Pulmonary artery endothelial cell (primary cell): ENCODE data around the gene RYR1. TPM values are rescaled to one million over a fixed set of nuclear protein-coding genes. Genes with fewer than 3 reads are reported as not detected.
"Not testable (repeated sequence)": the region's sequence is repeated elsewhere in the genome, so short reads cannot be mapped to it uniquely, and the experiment has no call there.

ENCODE experiments used
- DNase-seq: peaks from one replicate; pipeline ENCODE4 v3.0.0-alpha.2; 2011; ENCODE audit warnings: low read depth, low spot score
- total RNA-seq: library from RNA; depleted of rRNA; stranded (reverse); fragments of >200 nt; gene quantifications from 2 replicates; pipeline ENCODE4 v1.2.3, GENCODE V29; 2014

RYR1 gene
- total RNA-seq, 1 donor from 2014 or later: 0.26 TPM

DNA sequence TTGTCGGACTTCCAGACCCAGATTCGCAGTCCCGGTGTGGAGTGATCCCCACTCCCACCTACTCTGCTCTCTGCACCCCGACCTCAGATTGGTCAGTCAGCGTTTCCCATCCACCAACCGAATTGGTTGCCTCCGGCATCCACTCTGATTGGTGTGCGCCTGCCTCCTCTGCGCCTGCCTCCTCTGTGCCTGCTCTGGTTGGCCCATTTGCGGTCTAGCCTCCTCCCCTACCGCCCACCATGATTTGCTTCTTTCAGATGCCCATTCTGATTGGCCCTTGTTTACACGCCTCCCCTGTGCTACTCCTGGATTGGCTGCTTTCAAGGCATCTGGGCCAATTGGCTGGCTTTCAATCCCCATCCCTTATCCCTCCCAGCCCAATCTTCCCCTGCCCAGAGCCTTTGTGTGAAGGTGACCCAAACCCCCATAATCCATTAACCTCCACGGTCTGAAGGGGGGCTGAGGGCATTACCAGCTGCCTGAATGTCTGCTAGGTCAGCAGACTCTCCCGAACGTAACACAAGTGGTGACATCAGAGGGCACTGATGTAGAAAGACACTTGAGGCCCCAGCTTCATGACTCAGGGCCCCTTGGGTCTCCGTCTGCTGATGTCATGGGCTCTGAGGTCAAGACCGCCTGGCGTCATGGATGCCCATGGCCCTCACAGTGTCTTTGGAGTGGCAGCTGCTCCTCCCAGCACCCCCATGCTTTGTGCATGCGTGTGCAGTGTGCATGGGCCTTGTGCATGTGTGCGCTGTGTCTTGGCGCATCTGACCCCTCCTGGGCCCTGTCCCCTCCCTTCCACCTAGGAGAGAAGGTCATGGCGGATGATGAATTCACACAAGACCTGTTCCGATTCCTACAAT lies 103.8 kb downstream of the RYR1 start:
- DNase-seq: no peak

GRCh38 chr19:38538386-38538785 lies 104.9 kb downstream of the RYR1 start:
- no peak for DNase-seq

DNA sequence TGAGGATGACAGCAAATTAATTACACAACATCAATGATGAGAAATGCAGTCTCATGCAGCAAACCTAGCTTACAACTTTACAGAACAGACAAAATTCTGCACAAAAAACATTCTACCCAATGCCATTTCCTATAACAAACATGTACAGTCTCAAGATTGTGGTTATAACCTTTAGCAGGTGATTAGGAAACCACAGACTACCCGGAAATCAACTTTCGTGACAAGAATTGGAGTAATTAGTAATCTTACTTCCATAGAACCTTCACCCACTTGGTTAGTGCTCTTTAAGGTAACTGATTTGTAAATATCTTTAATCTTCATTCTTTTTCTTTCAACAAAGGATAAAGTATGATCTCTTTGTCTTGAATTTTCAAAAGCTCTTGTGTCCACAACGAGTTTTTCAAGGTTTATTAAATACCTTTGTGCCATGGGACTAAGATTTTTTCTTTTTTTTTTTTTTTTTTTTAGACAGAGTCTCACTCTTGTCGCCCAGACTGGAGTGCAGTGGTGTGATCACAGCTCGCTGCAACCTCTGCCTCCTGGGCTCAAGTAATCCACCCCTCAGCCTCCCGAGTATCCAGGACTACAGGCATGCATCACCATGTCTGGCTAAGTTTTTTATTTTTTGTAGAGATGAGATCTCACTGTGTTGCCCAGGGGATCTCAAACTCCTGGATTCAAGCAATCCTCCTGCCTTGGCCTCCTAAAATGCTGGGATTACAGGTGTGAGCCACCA lies 105.5 kb downstream of the RYR1 start:
- no peak for DNase-seq

GRCh38 chr19:38539751-38540150 lies 106.3 kb downstream of the RYR1 start:
- no peak for DNase-seq

DNA sequence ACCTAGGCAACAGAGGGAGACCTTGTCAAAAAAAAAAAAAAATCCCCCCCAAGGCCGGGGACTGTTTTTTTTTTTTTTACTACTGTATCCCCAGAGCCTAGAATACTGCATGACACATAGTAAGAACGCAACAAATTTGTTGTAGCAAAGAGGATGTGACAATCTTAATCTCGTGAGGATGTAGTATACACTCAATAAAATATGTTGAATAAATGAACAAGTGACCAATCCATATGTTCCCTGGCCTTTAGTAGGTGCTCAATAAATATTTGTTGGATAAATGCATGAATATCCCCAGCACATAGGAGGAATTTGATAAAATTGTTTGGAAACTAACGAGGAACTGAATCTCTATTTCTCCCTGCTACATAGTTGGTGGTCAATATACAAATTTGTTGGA lies 108.5 kb downstream of the RYR1 start:
- no peak for DNase-seq

GRCh38 chr19:38543286-38543806 lies 109.9 kb downstream of the RYR1 start:
- DNase-seq: no peak

DNA sequence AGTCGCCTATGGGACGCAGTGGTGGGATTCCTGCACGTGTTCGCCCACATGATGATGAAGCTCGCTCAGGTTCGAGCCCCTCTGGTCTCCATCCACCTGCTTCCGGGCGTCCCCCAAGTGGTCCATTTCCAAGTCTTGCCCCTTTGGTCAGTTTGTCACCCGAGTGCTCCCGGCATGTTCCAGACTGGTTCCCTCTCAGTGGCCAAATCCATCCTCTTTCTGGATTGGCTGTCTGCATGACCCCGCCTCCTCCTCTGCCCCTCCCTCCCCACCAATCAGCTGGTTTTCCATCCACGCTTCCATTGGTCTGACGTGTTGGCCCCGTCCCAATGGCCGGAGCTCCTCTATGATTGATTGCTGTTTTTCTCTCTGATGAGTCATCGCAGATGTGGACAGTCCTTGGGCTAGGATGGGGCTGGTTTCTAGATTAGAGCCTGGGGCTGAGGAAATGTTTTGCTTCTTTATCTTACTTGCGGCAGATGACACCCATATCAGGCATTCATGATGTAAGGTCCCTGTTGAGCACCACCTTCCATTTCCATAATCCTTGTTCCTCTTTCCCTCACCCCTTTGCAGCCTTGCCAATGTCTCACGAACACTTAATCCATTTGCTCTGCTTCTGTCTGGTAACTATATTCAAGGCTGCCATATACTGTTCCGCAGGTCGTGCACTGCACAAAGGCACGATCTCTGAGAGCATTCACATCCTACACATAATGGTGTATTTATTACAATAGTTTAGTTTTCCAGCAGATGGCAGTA lies 110.5 kb downstream of the RYR1 start:
- DNase-seq: peak; percentile 41

DNA sequence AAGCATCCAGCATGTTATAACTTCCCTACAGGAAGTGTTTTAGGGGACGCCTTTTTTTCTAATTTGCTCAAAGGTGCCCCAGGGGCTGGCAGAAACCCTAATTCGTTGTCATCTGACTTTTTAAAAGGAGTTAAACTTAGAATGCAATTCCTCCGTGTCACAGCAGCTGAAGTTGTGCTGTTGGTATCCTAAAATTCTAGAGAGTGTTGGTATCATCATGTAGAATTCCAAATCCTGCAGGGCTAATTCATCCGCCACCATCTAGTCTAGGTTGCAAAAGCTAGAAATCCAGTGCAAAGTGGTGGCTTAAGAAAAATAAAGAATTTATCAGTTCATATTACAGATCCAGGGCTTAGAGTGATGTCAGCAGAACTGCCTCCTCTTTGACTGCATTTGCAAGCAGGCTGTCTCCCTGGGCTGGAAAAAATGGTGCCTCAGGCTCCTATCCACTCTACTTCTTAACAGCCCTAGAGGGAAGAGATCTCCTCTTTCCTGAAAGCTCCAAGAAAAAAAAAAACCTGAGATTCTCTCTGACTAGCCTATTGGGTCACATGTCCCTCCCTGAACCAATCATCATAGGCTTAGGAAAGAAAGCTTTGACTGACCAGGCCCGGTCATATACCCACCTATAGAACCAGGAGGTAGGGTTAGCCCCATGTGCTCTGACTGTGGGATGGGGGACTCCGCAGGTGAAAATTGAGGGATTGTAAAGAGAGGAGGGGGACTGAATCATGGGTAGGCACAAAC lies 111.3 kb downstream of the RYR1 start:
- no peak for DNase-seq

DNA sequence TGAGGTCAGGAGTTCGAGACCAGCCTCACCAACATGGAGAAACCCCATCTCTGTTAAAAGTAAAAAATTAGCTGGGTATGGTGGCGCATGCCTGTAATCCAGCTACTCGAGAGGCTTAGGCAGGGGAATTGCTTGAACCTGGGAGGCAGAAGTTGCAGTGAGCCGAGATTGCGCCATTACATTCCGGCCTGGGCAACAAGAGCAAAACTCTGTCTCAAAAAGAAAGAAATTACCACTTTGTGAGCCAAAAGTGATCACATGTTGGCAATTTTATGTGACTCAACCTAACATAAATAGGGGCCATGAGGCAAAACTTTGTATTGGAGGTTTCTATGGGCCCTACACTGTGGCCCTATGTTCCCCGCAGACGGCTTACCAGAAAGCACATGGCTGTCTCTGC lies 112.1 kb downstream of the RYR1 start:
- no peak for DNase-seq

- no peak for DNase-seq
These were observed 113.9 kb downstream of the RYR1 start for GRCh38 chr19:38547421-38547820.

- no peak for DNase-seq
These were observed 115.6 kb downstream of the RYR1 start for GRCh38 chr19:38549061-38549460.

GRCh38 chr19:38549942-38550341 lies 116.5 kb downstream of the RYR1 start:
- DNase-seq: no peak

GRCh38 chr19:38550376-38550775 lies 116.9 kb downstream of the RYR1 start:
- no peak for DNase-seq

- no peak for DNase-seq
These were observed 117.9 kb downstream of the RYR1 start for GRCh38 chr19:38551450-38551813.

GRCh38 chr19:38553239-38553638 lies 119.7 kb downstream of the RYR1 start:
- DNase-seq: not testable (repeated sequence)

DNA sequence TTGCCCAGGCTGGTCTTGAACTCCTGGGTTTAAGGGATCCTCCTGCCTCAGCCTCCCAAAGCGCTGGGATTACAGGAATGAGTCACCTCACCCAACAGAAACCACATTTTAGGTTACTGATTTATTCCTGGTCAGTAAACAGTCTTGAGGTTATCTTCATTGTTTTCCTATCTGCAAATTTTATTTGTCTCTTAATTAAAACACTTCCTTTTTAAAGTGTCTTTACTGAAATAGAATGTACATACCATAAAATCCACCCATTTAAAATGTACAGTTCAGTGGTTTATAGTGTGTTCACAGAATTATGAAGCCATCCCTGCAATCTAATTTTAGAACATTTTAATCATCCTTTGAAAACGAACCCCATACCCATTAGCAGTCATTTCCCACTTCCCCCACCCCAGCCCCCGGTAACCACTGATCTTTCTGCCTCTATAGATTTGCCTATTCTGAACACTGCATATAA lies 121.2 kb downstream of the RYR1 start:
- DNase-seq: no peak

- no peak for DNase-seq
These were observed 121.7 kb downstream of the RYR1 start for GRCh38 chr19:38555200-38555599.

- no peak for DNase-seq
These were observed 123.2 kb downstream of the RYR1 start for GRCh38 chr19:38556521-38557174.

DNA sequence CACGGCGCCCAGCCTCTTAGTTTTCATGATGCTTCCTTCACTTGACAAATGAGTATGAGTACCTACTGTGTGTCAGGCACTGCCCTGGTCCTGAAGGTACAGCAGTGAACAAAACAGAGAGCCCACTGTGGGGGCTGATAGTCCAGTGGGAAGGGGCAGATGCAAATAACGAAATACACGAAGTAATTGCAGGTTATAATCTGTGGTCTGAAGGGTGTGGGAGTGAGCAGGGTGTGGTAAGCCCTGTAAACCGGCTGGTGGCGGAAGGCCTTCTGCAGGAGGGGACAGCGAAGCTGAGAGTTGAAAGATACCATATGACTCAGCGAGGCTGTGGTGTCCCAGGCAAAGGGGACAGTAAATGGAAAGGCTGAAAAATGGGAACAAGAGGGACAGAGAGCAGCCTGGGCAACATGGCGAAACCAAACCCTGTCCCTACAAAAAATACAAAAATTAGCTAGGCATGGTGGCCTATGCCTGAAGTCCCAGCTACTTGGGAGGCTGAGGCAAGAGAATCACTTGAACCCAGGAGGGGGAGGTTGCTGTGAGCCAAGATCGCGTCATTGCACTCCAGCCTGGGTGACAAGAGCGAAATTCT lies 123.8 kb downstream of the RYR1 start:
- DNase-seq: no peak

DNA sequence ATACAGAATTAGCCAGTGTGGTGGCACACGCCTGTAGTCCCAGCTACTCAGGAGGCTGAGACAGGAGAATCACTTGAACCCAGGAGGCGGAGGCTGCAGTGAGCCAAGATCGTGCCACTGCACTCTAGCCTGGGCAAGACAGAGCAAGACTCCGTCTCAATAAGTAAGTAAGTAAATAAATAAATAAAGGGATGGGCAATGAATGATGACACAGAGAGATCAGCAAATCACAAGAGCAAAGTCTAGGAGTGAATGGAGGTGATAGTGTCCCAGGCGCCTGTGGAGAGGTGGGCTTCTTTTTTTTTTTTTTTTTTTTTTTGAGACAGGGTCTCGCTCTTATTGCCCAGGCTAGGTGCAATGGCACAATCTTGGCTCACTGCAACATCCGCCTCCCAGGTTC lies 125.4 kb downstream of the RYR1 start:
- DNase-seq: not testable (repeated sequence)
